Heart left ventricle (tissue), 16 donors: ENCODE measurements around the gene ZNF326. TPM values are rescaled to one million over a fixed set of nuclear protein-coding genes. Genes with fewer than 3 reads are reported as not detected.

Experiments
- ATAC-seq, 4 donors: fragments of 200-7000 bp; cut with Tn5 transposase; one replicate each; pipeline ENCODE4 v1.9.1; 2020 to 2022; ENCODE audit warnings: moderate library complexity in 4 of 4, mild to moderate bottlenecking in 3 of 4, moderate number of reproducible peaks in 1 of 4
- DNase-seq, 5 donors: peaks; one replicate each; pipeline ENCODE4 v3.0.0-alpha.2; 2020
- H3K27ac ChIP-seq, 12 donors: fragments of 200-600 bp; sonication (generic) in 4 of 12; one replicate each; pipeline versions ENCODE4 v1.5.0 to v1.8.0; 2016 to 2022; ENCODE audit warnings: mild to moderate bottlenecking in 2 of 12
- H3K27me3 ChIP-seq, 9 donors: fragments of 200-600 bp; sonication (generic) in 2 of 9; one replicate each; pipeline versions ENCODE4 v1.5.1 to v1.8.0; 2016 to 2022; ENCODE audit warnings: mild to moderate bottlenecking in 3 of 9
- H3K36me3 ChIP-seq, 9 donors: fragments of 200-600 bp; sonication (generic) in 2 of 9; one replicate each; pipeline versions ENCODE4 v1.5.0 to v1.8.0; 2018 to 2022; ENCODE audit warnings: mild to moderate bottlenecking in 2 of 9
- H3K4me1 ChIP-seq, 12 donors: fragments of 200-600 bp; sonication (generic) in 4 of 12; one replicate each; pipeline versions ENCODE4 v1.5.0 to v1.8.0; 2016 to 2022; ENCODE audit warnings: mild to moderate bottlenecking in 3 of 12
- H3K4me3 ChIP-seq, 12 donors: fragments of 200-600 bp; sonication (generic) in 4 of 12; one replicate each; pipeline versions ENCODE4 v1.5.0 to v1.8.0; 2017 to 2022; ENCODE audit warnings: mild to moderate bottlenecking in 9 of 12, moderate library complexity in 4 of 12
- H3K9me3 ChIP-seq, 12 donors: fragments of 200-600 bp; sonication (generic) in 4 of 12; one replicate each; pipeline versions ENCODE4 v1.5.0 to v1.8.0; 2016 to 2022; ENCODE audit warnings: mild to moderate bottlenecking in 1 of 12
- CTCF ChIP-seq, 12 donors: fragments of 200-600 bp; sonication (generic) in 4 of 12; IDR thresholded peaks; one replicate each; pipeline versions ENCODE4 v1.5.0 to v1.8.0; 2018 to 2022; ENCODE audit warnings: antibody characterized with exemption in 12 of 12, mild to moderate bottlenecking in 5 of 12
- POLR2A ChIP-seq, 2 donors: fragments of 450-650 bp; IDR thresholded peaks; one replicate each; pipeline ENCODE4 v1.6.1; 2017; ENCODE audit warnings: antibody characterized with exemption in 2 of 2, mild to moderate bottlenecking in 2 of 2, moderate library complexity in 2 of 2
- WGBS, 4 donors: extraction: QIAGEN DNeasy Blood & Tissue Kit in 2 of 4; methylation state at CpG; one replicate each; pipeline versions ENCODE4 v1.1.5 to v1.1.7; 2013 to 2018; 5-methylcytosine and 5-hydroxymethylcytosine counted together
- intact Hi-C, 10 donors: fragments of 100-400 bp; cut with DNase I; formaldehyde crosslinking; loops; one replicate each; pipeline versions ENCODE4 v1.11.1 to v1.14.2; 2022
- polyA plus RNA-seq, 2 donors: library from polyadenylated mRNA; stranded (reverse); fragments of 200-250 nt; gene quantifications; one replicate each; pipeline ENCODE4 v1.2.3, GENCODE V29; 2013
- total RNA-seq, 9 donors: library from RNA; depleted of rRNA in 2 of 9; stranded (reverse); fragments of >200 nt in 2 of 9; fragmentation: NEBNext Ultra II Directional in 3 of 9; extraction: Animal tissue kit (Norgen Biotek cat#: 25700) in 3 of 9; gene quantifications; one replicate each; pipeline versions ENCODE4 v1.1.0 to v1.2.4, GENCODE V29; 2016 to 2023
- donor health status: ischemic (EF 13 %, LVEDD 7.1; RV severe dilation, severe dysfunction).
- donor health status: healthy with polysubstance abuse.
- donor health status: DM: no; HTN: yes; CAD: no.
- donor health status: DM: no; HTN: no; CAD: no.
- donor health status: ischemic (EF 25% LVEDD 6.9; RV normal size, moderate dysfunction).
- donor health status: ischemic (EF 25% LVEDD 5.7; RV mildly dilated, moderate dysfunction).
- donor health status: healthy.
- donor health status: DM: yes; HTN: yes; CAD: no.
- donor health status: ischemic (EF 35%, LVEDD 5.7; RV mildly dilated, moderate dysfunction).
- donor health status: nonischemic (EF 11% LVEDD 7.7; RV severe dilation, severe dysfunction).
- donor health status: DM: yes; HTN: yes; CAD: no.
- donor health status: PGD.
- donor health status: ischemic (EF 29% LVEDD 5.4; RV normal size, mild dysfunction).
- donor health status: nonischemic (EF 23%, LVEDD 6.1; RV moderate dilation, normal function).

The ZNF326 gene
- total and polyA plus RNA-seq, 11 donors: 4.9 to 14.7 (median 10.9) TPM

GRCh38 chr1:90067194-90067931 lies 72.5 kb downstream of the ZNF326 start:
- Histone ChIP-seq H3K4me3 (no peak overlapping the region), H3K9me3 (no peaks in the 10 kb centered on the region), H3K27ac (no peak overlapping the region), H3K4me1 (no peaks in the 10 kb centered on the region), H3K36me3 (no peaks in the 10 kb centered on the region), H3K27me3 (peaks cover 0 to 4% (median 0%) of the 10 kb centered on the region in 9 donors)
- intact Hi-C loops: no loop called here
- no peak for DNase-seq
- ATAC-seq: no peak
- no peak for TF ChIP-seq CTCF (IDR thresholded peaks at IDR 0.05)
- no peak for TF ChIP-seq POLR2A (IDR thresholded peaks at IDR 0.05)
- 83 to 89% (median 86%) methylated on average over 3 of the region's 3 CpGs for WGBS, 4 donors

GRCh38 chr1:90068611-90069280 lies 73.8 kb downstream of the ZNF326 start:
- DNase-seq: no peak
- WGBS, 4 donors: 90 to 93% (median 91%) methylated on average over 5 of the region's 5 CpGs
- Histone ChIP-seq H3K9me3 (no peaks in the 10 kb centered on the region), H3K27ac (no peak overlapping the region), H3K4me3 (no peak overlapping the region), H3K27me3 (peaks cover 0 to 6% (median 0%) of the 10 kb centered on the region in 9 donors), H3K4me1 (no peaks in the 10 kb centered on the region), H3K36me3 (no peaks in the 10 kb centered on the region)
- intact Hi-C loops: no loop called here
- no peak for TF ChIP-seq CTCF (IDR thresholded peaks at IDR 0.05)
- no peak for TF ChIP-seq POLR2A (IDR thresholded peaks at IDR 0.05)
- no peak for ATAC-seq

GRCh38 chr1:90074137-90074536 lies 79.2 kb downstream of the ZNF326 start:
- DNase-seq (no peak), ATAC-seq (no peak)
- WGBS, 4 donors: 60 to 69% (median 66%) methylated on average over 5 of the region's 5 CpGs

More at GRCh38 chr1:90074137-90074536, 79.2 kb downstream of the ZNF326 start:
- Histone ChIP-seq H3K9me3 (peaks cover 0 to 7% (median 0%) of the 10 kb centered on the region in 12 donors), H3K27ac (no peak overlapping the region), H3K4me1 (no peaks in the 10 kb centered on the region), H3K36me3 (no peaks in the 10 kb centered on the region), H3K4me3 (no peak overlapping the region), H3K27me3 (peaks cover 0 to 6% (median 0%) of the 10 kb centered on the region in 9 donors)
- intact Hi-C loops: no loop called here
- TF ChIP-seq POLR2A (IDR thresholded peaks at IDR 0.05): no peak
- no peak for TF ChIP-seq CTCF (IDR thresholded peaks at IDR 0.05)
